NT2/D1 (cell line): ENCODE measurements around the gene TACC3.

Source experiments
- SUZ12 ChIP-seq: IDR thresholded peaks from 2 replicates; pipeline ENCODE4 v1.6.1; 2011; ENCODE audit not compliant: insufficient read length, insufficient read depth; ENCODE audit errors: extremely low read depth
- YY1 ChIP-seq: IDR thresholded peaks from 2 replicates; pipeline ENCODE4 v1.6.1; 2011; ENCODE audit not compliant: insufficient read length, insufficient read depth
- ZNF274 ChIP-seq: IDR thresholded peaks from 2 replicates; pipeline ENCODE4 v1.6.1; 2011; ENCODE audit warnings: mild to moderate bottlenecking, low read depth, low read length

- no peak for TF ChIP-seq YY1
- TF ChIP-seq ZNF274: no peak
- TF ChIP-seq SUZ12: no peak
Observed at GRCh38 chr4:1743551-1743950, 22.2 kb downstream of the TACC3 start.
